ENCODE data around the gene LEKR1. TPM values are rescaled to one million over a fixed set of nuclear protein-coding genes. Genes with fewer than 3 reads are reported as not detected.

The LEKR1 gene
- total RNA-seq, 2 donors from 2014 or later: 0.99 to 1.3 TPM

DNA sequence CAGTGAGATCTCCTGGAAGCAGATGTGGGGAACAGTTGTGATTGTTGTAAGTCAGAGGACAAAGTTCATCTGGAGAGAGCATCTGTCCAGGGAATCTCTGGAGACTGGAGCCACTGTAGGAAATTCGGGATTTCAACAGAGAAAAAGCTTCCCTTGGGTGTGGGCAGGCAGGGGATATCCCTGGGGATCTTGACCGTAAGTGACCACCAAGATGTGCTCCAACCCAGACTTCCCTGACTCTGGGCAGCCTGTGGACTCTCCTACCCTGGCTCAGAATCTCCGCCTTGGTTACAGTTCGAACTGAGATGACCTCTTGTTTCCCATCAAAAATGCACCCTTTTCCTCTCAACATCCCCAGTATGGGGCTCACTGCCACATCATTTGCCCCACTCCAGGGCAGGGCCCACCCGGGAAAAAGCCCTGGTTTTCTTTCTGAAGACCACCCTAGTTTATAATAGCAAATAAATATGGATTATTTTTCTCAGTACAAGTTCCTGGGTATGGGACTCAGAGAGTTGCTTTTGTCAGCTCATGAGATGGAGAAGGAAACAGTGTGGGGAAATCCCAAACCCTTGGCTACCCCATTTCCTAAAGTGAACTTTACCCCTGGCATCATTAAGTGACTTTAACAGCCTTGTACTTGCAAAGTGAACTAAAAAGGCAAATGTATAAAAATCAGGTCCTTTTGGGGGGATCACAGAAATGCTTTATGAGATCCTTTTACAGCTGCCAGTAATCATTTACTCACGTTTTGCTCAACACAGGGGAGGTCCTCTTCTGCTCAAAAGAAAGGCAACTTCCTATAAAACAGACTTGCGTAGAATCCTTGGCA is 243.9 kb downstream of the LEKR1 start:
- no peaks in the 10 kb centered on the region for H3K36me3 ChIP-seq (replicated peaks in 1 of 2; ENCODE audit: insufficient read depth in 1 of 2, low read depth in 2 of 2)
- H3K4me1 ChIP-seq: peaks cover 25% of the 10 kb centered on the region
- WGBS, 2 donors: 68 to 76% methylated on average over 7 of the region's 7 CpGs
- ATAC-seq: peak; percentile 15
- no peak overlapping the region for H3K4me3 ChIP-seq
- TF ChIP-seq POLR2A (IDR thresholded peaks at IDR 0.05): no peak
- TF ChIP-seq, protein P1, sequence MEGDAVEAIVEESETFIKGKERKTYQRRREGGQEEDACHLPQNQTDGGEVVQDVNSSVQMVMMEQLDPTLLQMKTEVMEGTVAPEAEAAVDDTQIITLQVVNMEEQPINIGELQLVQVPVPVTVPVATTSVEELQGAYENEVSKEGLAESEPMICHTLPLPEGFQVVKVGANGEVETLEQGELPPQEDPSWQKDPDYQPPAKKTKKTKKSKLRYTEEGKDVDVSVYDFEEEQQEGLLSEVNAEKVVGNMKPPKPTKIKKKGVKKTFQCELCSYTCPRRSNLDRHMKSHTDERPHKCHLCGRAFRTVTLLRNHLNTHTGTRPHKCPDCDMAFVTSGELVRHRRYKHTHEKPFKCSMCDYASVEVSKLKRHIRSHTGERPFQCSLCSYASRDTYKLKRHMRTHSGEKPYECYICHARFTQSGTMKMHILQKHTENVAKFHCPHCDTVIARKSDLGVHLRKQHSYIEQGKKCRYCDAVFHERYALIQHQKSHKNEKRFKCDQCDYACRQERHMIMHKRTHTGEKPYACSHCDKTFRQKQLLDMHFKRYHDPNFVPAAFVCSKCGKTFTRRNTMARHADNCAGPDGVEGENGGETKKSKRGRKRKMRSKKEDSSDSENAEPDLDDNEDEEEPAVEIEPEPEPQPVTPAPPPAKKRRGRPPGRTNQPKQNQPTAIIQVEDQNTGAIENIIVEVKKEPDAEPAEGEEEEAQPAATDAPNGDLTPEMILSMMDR (IDR thresholded peaks at IDR 0.05): no peak
- no peaks in the 10 kb centered on the region for H3K9me3 ChIP-seq
- no peaks in the 10 kb centered on the region for H3K27me3 ChIP-seq
- peak overlapping the region; percentile 55 to 79 (median 66) for H3K27ac ChIP-seq
- intact Hi-C loops (cut with DNase I): loop anchor here (10.0 kb wide), 3 partner anchors 235 to 535 kb away; partner anchors contain the start of gene TIPARP
- no peak for DNase-seq

DNA sequence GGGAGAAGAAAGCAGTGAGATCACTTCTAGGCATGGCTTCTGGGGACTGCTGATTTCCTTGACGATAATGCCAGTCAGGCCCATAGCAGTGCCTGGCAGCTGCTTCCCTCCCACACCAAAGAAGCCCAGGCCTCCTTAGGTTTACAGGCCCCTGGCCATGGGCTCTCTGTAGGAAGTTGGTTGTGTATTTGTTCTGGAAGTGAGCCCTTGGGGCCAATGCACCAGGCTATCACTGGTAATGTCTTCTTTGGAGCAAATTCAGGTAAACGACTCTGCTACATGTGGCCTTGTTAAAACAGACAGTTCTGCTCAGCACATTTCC is 244.5 kb downstream of the LEKR1 start:
- no peaks in the 10 kb centered on the region for H3K9me3 ChIP-seq
- DNase-seq (peak; percentile 76 to 90 (median 84)), ATAC-seq (peak; percentile 99)
- H3K36me3 ChIP-seq (replicated peaks in 1 of 2; ENCODE audit: insufficient read depth in 1 of 2, low read depth in 2 of 2): no peaks in the 10 kb centered on the region
- no peaks in the 10 kb centered on the region for H3K27me3 ChIP-seq
- peaks cover 25% of the 10 kb centered on the region for H3K4me1 ChIP-seq
- no peak overlapping the region for H3K4me3 ChIP-seq
- WGBS, 2 donors: 41 to 43% methylated on average over 2 of the region's 2 CpGs
- H3K27ac ChIP-seq: peak overlapping the region; percentile 55 to 79 (median 66)
- intact Hi-C loops (cut with DNase I): loop anchor here (10.0 kb wide), 3 partner anchors 236 to 536 kb away; partner anchors contain the start of gene TIPARP
- TF ChIP-seq POLR2A (IDR thresholded peaks at IDR 0.05): peak in 1 of 3 donors; percentile 43
- TF ChIP-seq, protein P1 (IDR thresholded peaks at IDR 0.05): no peak

DNA sequence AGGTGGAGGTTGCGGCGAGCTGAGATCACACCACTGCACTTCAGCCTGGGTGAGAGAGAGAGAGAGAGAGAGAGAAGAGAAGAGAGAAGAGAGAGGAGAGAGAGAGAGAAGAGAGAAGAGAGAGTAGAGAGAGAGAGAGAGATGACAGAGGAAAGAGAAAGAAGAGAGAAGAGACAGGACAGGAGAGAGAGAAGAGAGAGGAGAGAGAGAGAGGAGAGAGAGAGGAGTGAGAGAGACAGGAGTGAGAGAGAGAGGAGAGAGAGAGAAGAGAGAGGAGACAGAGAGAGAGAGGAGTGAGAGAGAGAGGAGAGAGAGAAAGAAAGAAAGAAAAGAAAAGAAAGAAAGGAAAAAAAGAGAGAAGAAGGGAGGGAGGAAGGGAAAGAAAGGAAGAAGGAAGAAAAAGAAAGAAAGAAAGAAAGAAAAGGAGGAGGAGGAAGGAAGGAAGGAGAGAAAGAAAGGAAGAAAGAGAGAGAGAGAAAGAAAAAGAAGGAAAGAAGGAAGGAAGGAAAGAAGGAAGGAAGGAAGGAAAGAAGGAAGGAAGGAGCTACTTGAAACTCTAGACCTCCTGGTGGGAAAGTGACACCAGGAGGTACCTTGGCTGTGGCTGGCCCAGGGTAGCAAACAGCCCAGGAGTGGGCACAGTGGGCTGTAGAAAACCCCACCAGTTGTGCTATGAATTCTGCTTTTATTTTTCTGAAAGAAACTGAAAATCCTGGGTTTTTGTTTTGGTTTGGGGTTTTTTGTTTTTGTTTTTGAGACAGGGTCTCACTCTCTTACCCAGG is 245.8 kb downstream of the LEKR1 start:
- DNase-seq: no peak
- 96 to 100% methylated on average over 2 of the region's 2 CpGs for WGBS, 2 donors
- intact Hi-C loops (cut with DNase I): loop anchor here (10.0 kb wide), 3 partner anchors 237 to 537 kb away; partner anchors contain the start of gene TIPARP

DNA sequence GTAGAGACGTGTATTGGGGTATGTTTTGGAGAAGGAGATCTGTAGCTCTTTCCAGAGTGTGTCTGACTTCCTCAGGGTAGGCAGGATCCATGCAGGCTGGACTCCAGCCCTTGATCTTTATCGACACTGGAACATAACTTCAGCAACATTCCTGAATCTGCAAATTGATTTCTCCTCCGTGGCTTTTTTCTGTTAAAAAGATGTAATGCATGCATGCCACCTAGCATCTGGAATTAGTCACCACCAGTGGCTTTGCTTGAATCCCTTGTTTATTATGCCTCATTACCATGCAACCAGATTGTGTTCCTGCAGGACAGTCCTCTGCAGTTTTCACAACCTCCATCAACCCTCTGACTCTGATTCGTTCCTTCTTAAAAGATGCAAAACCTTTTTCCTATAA is 247.7 kb downstream of the LEKR1 start:
- 54% methylated on average over 4 of the region's 4 CpGs for WGBS, 2 donors
- ATAC-seq (no peak), DNase-seq (no peak)
- no peaks in the 10 kb centered on the region for H3K36me3 ChIP-seq (replicated peaks in 1 of 2; ENCODE audit: insufficient read depth in 1 of 2, low read depth in 2 of 2)
- peaks cover 36% of the 10 kb centered on the region for H3K4me1 ChIP-seq
- no peak overlapping the region for H3K27ac ChIP-seq
- H3K27me3 ChIP-seq: no peaks in the 10 kb centered on the region
- intact Hi-C loops (cut with DNase I): loop anchor here (10.0 kb wide), 3 partner anchors 239 to 539 kb away; partner anchors contain the start of gene TIPARP
- H3K9me3 ChIP-seq: no peaks in the 10 kb centered on the region
- H3K4me3 ChIP-seq: no peak overlapping the region
- no peak for TF ChIP-seq POLR2A (IDR thresholded peaks at IDR 0.05)
- TF ChIP-seq, protein P1 (IDR thresholded peaks at IDR 0.05): no peak

More for the DNA sequence above, 245.8 kb downstream of the LEKR1 start:
- H3K4me1 ChIP-seq: peaks cover 26% of the 10 kb centered on the region
- no peaks in the 10 kb centered on the region for H3K27me3 ChIP-seq
- TF ChIP-seq, protein P1 (IDR thresholded peaks at IDR 0.05): no peak
- TF ChIP-seq POLR2A (IDR thresholded peaks at IDR 0.05): no peak
- no peak for ATAC-seq
- H3K27ac ChIP-seq: no peak overlapping the region
- no peak overlapping the region for H3K4me3 ChIP-seq
- H3K36me3 ChIP-seq (replicated peaks in 1 of 2; ENCODE audit: insufficient read depth in 1 of 2, low read depth in 2 of 2): no peaks in the 10 kb centered on the region
- no peaks in the 10 kb centered on the region for H3K9me3 ChIP-seq
